GM12878 (cell line): Measurements from ENCODE around the gene GPC6. TPM values are rescaled to one million over a fixed set of nuclear protein-coding genes. Genes with fewer than 3 reads are reported as not detected.

Source experiments
- ATAC-seq: fragments of 200-7000 bp; cut with Tn5 transposase; 3 replicates; pipeline ENCODE4 v1.9.1; 2020; ENCODE audit warnings: mild to moderate bottlenecking, moderate library complexity
- BruUV-seq: library from RNA; stranded (reverse); fragments of 400-500 nt; replicated peaks from 2 replicates; lab custom pipeline; 2021; lab: Mats Ljungman, UMichigan
- CTCF ChIA-PET: fragments of 300-600 bp; sonication (Branson Sonifier 250); formaldehyde crosslinking; extraction: SDS; loops from one replicate; lab custom pipeline; 2021; ENCODE audit warnings: inconsistent platforms; lab: Yijun Ruan, JAX
- POLR2A ChIA-PET: fragments of 350-600 bp; formaldehyde crosslinking; extraction: SDS; loops from one replicate; lab custom pipeline; 2021; ENCODE audit warnings: inconsistent platforms; lab: Charles Lee
- RAD21 ChIA-PET: fragments of 300-600 bp; sonication (Branson Sonifier 250); formaldehyde crosslinking; loops from one replicate; lab custom pipeline; 2023; ENCODE audit warnings: antibody characterized with exemption; ENCODE audit not compliant: unreplicated experiment; lab: Charles Lee
- SMC1A ChIA-PET: fragments of 300-600 bp; sonication (Branson Sonifier 250); formaldehyde crosslinking; loops from one replicate; lab custom pipeline; 2023; ENCODE audit not compliant: unreplicated experiment, uncharacterized antibody; lab: Charles Lee
- DNase-seq: peaks from one replicate; pipeline ENCODE4 v3.0.0-alpha.2; 2011; ENCODE audit warnings: low read depth, low spot score
- FAIRE-seq: peaks from 3 replicates; lab custom pipeline; 2011; peaks lifted over from hg19 to GRCh38; lab: Jason Lieb, UNC
- H2AFZ ChIP-seq: 2 replicates; pipeline ENCODE4 v1.6.0; 2011; ENCODE audit warnings: low read depth, low read length, control low read depth; ENCODE audit not compliant: control insufficient read depth
- H3K27ac ChIP-seq: 2 replicates; pipeline ENCODE4 v1.5.1; 2011; ENCODE audit warnings: control low read depth; ENCODE audit not compliant: control insufficient read depth, insufficient read depth
- H3K27me3 ChIP-seq, 2 experiments: replicated peaks in 1 of 2; 2 replicates each; pipeline versions ENCODE4 v1.6.0 to v1.6.1; 2011; ENCODE audit warnings: low read length in 1 of 2; ENCODE audit not compliant: control insufficient read depth in 2 of 2, insufficient read depth in 2 of 2
- H3K36me3 ChIP-seq, 2 experiments: 2 replicates each; pipeline ENCODE4 v1.5.1; 2011; ENCODE audit warnings: low read length in 1 of 2; ENCODE audit not compliant: control insufficient read depth in 2 of 2, insufficient read depth in 2 of 2
- H3K4me1 ChIP-seq: 2 replicates; pipeline ENCODE4 v1.6.1; 2011; ENCODE audit warnings: mild to moderate bottlenecking, low read length, moderate library complexity, mixed read lengths; ENCODE audit not compliant: control insufficient read depth, insufficient read depth
- H3K4me2 ChIP-seq: 2 replicates; pipeline ENCODE4 v1.6.0; 2011; ENCODE audit warnings: control low read depth; ENCODE audit not compliant: control insufficient read depth, insufficient read depth
- H3K4me3 ChIP-seq: fragments of 200-600 bp; sonication (generic); 2 replicates; pipeline ENCODE4 v1.5.1; 2016
- H3K79me2 ChIP-seq: 2 replicates; pipeline ENCODE4 v1.6.0; 2011; ENCODE audit warnings: low read length; ENCODE audit not compliant: control insufficient read depth, insufficient read depth
- H3K9ac ChIP-seq: 2 replicates; pipeline ENCODE4 v1.8.0; 2011; ENCODE audit warnings: low read length, control low read depth, mixed read lengths; ENCODE audit not compliant: control insufficient read depth, insufficient read depth
- H3K9me3 ChIP-seq: replicated peaks from 3 replicates; pipeline ENCODE4 v1.5.1; 2011; ENCODE audit warnings: mild to moderate bottlenecking, low read length; ENCODE audit not compliant: control insufficient read depth, insufficient read depth
- H4K20me1 ChIP-seq: 2 replicates; pipeline ENCODE4 v1.6.0; 2011; ENCODE audit not compliant: control insufficient read depth, insufficient read depth
- MLLT1 ChIP-seq: fragments of 450-650 bp; IDR thresholded peaks from 2 replicates; pipeline ENCODE4 v1.6.1; 2016; ENCODE audit warnings: mild to moderate bottlenecking
- MXI1 ChIP-seq: fragments of 150-350 bp; IDR thresholded peaks from 2 replicates; pipeline ENCODE4 v1.6.1; 2011; ENCODE audit warnings: low read depth, mild to moderate bottlenecking, inconsistent platforms, low read length, improper control_type of control experiment
- TCF3 ChIP-seq: IDR thresholded peaks from 2 replicates; pipeline ENCODE4 v1.6.1; 2012; ENCODE audit warnings: low read depth, mild to moderate bottlenecking, low read length, borderline replicate concordance; ENCODE audit not compliant: insufficient read depth
- USF1 ChIP-seq: IDR thresholded peaks from 2 replicates; pipeline ENCODE4 v1.6.1; 2011; ENCODE audit warnings: borderline replicate concordance, low read depth, mild to moderate bottlenecking, moderate library complexity, mixed read lengths, low read length; ENCODE audit not compliant: insufficient read depth; ENCODE audit errors: extremely low read length
- in situ Hi-C: fragments of 300-500 bp; cut with MboI; formaldehyde crosslinking; loops from 9 replicates; pipeline ENCODE4 v1.14.3; 2018; ENCODE audit warnings: mixed read lengths
- intact Hi-C: fragments of 100-400 bp; cut with micrococcal nuclease; formaldehyde crosslinking; loops from one replicate; pipeline ENCODE4 v1.14.2; 2022; ENCODE audit not compliant: unreplicated experiment
- polyA plus RNA-seq, 11 experiments: library from polyadenylated mRNA; depleted of rRNA in 4 of 11; unstranded in 6 of 11; stranded (reverse) in 5 of 11; fragments of >200 nt; fragmentation: Nextera tagmentation in 4 of 11; fragmentation: Illumina TruSeq in 1 of 11; extraction: Ambion mirVana in 4 of 11; extraction: Trizol in 1 of 11; gene quantifications; 1 replicate in 1 of 11; 2 replicates in 10 of 11; pipeline versions ENCODE4 v1.2.1 to v1.2.3, GENCODE V29; 2011 to 2016; ENCODE audit warnings: inconsistent platforms in 2 of 11, missing spikeins in 2 of 11, low read depth in 1 of 11
- total RNA-seq, 4 experiments: library from RNA; depleted of rRNA in 3 of 4; stranded (reverse); fragments of >200 nt in 3 of 4; fragmentation: Illumina TruSeq in 1 of 4; extraction: Trizol in 1 of 4; gene quantifications; 2 replicates each; pipeline versions ENCODE4 v1.2.1 to v1.2.3, GENCODE V29; 2013 to 2021
- TF ChIP-seq, protein P1 (sequence below): fragments of 450-650 bp; IDR thresholded peaks from 2 replicates; pipeline ENCODE4 v1.6.1; 2017; ENCODE audit warnings: borderline replicate concordance

GPC6 gene
- total and polyA plus RNA-seq, 10 of the 15 experiments (the other 5 are each of a cell fraction or from before 2014, with no cell fraction given), result 0.03 to 0.04 (median 0.03) TPM; not detected in 7

DNA sequence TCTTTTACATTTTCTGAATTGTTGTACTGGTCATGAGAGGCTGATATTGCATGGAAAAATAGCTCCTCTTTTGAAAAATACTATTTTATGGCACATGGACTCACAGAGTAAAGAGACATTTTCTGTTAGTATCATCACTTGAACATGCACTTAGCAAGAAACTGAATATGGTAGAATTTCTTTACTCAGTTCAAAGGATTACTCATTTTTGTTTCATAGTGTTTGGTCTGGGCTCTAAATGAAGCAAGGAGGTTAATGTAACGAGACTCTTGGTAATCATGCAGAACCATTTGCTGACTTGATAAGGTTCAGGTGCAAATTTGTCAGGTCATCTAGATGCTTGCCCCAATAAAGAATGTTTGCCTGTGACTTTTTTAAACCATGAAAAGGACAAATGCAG, 63.2 kb downstream of the GPC6 start (continued):
- TF ChIP-seq MLLT1 (no peak), USF1 (no peak), TCF3 (no peak)
- TF ChIP-seq, protein P1, sequence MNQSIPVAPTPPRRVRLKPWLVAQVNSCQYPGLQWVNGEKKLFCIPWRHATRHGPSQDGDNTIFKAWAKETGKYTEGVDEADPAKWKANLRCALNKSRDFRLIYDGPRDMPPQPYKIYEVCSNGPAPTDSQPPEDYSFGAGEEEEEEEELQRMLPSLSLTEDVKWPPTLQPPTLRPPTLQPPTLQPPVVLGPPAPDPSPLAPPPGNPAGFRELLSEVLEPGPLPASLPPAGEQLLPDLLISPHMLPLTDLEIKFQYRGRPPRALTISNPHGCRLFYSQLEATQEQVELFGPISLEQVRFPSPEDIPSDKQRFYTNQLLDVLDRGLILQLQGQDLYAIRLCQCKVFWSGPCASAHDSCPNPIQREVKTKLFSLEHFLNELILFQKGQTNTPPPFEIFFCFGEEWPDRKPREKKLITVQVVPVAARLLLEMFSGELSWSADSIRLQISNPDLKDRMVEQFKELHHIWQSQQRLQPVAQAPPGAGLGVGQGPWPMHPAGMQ, result no peak

GRCh38 chr13:93290503-93290902, 63.9 kb downstream of the GPC6 start:
- DNase-seq (no peak), ATAC-seq (no peak), FAIRE-seq (no peak)
- SMC1A ChIA-PET, result no interaction called here
- TF ChIP-seq MXI1, result no peak
- Histone ChIP-seq H3K4me3 (no peak overlapping the region), H3K79me2 (no peaks in the 10 kb centered on the region), H3K36me3 (no peaks in the 10 kb centered on the region), H3K9me3 (no peaks in the 10 kb centered on the region), H2AFZ (no peak overlapping the region), H3K4me1 (no peaks in the 10 kb centered on the region), H3K27me3 (no peaks in the 10 kb centered on the region), H3K4me2 (no peak overlapping the region), H3K9ac (no peak overlapping the region), H4K20me1 (no peaks in the 10 kb centered on the region), H3K27ac (no peak overlapping the region)
- CTCF ChIA-PET, result no interaction called here
- POLR2A ChIA-PET, result no interaction called here
- in situ Hi-C loops, result no loop called here
- intact Hi-C loops, result no loop called here
- RAD21 ChIA-PET, result no interaction called here
- BruUV-seq, result no TSS peak
